Uterine smooth muscle cell (primary cell): Measurements from ENCODE around the gene CDA. TPM values are rescaled to one million over a fixed set of nuclear protein-coding genes. Genes with fewer than 3 reads are reported as not detected.

ENCODE experiments used
- total RNA-seq: library from RNA; depleted of rRNA; stranded (reverse); fragments of >200 nt; gene quantifications from 2 replicates; pipeline ENCODE4 v1.2.3, GENCODE V29; 2014

CDA gene
- total RNA-seq, result 1.2 and 4.0 TPM in 2 replicates

DNA sequence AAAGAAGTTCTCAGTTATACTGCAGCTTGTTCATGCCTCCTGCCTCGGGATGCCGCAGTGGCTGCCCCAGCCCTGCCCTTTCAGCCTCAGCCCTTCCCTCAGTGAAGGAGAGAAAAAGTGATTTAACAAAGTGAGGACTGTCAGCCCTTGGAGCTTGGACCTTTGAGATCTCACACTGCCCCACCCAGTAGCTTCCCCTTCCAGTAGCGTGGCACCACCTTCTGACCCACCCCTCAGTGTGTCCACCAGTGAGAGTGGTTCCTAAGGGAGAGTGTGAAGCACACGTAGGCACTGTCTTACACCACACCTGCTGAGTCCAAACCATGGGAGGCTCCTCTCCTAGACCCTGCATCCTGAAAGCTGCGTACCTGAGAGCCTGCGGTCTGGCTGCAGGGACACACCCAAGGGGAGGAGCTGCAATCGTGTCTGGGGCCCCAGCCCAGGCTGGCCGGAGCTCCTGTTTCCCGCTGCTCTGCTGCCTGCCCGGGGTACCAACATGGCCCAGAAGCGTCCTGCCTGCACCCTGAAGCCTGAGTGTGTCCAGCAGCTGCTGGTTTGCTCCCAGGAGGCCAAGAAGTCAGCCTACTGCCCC, at the start of gene CDA:
CDA (plus strand) TSS at position 464 of the 592 bp plus-strand sequence; CDS start at position 497, 33 bp downstream.

GRCh38 chr1:20551945-20552727, 36.8 kb upstream of the CDA start, which contains the start of gene FAM43B:
Gene FAM43B (plus strand): TSS chr1:20552573. CDS start chr1:20552974, 401 bp downstream.

GRCh38 chr1:20633190-20634064, 44.5 kb downstream of the CDA start, which contains the start of gene PINK1:
Gene PINK1 (plus strand): TSS chr1:20633458. CDS start chr1:20633549, 91 bp downstream.

GRCh38 chr1:20661207-20662109, 72.6 kb downstream of the CDA start, which contains the start of gene DDOST:
Gene DDOST (minus strand): TSS chr1:20661369. CDS start chr1:20661350, 19 bp downstream.

Other genes with a start within 250 kb of the CDA start
- gene CAMK2N1, start 102.9 kb upstream of the CDA start, total RNA-seq, result 21.5 and 28.9 TPM in 2 replicates
- 25.7 and 30.1 TPM in 2 replicates for gene MUL1, start 80.9 kb upstream of the CDA start, total RNA-seq
- gene FAM43B, start 36.5 kb upstream of the CDA start, total RNA-seq, result under 0.01 TPM in 2 replicates
- gene PINK1, start 44.4 kb downstream of the CDA start, total RNA-seq, result 99.3 and 101 TPM in 2 replicates
- 254 and 375 TPM in 2 replicates for gene DDOST, start 72.3 kb downstream of the CDA start, total RNA-seq
- gene KIF17, start 128.9 kb downstream of the CDA start, total RNA-seq, result 2.7 and 4.6 TPM in 2 replicates
- gene SH2D5, start 143.6 kb downstream of the CDA start, total RNA-seq, result 23.7 and 29.5 TPM in 2 replicates
- 289 and 375 TPM in 2 replicates for gene HP1BP3, start 198.2 kb downstream of the CDA start, total RNA-seq